Small intestine (tissue), 7 donors: Measurements from ENCODE around the gene UMODL1. TPM values are rescaled to one million over a fixed set of nuclear protein-coding genes. Genes with fewer than 3 reads are reported as not detected.
A peak's percentile ranks its signal among the peaks of the same experiment; 100 is the strongest.
"Not testable (repeated sequence)": the region's sequence is repeated elsewhere in the genome, so short reads cannot be mapped to it uniquely, and the experiment has no call there.

Experiments used
- DNase-seq, 2 donors: peaks; one replicate each; pipeline versions ENCODE4 v3.0.0 to v3.0.0-alpha.2; 2013
- FAIRE-seq: peaks from 2 replicates; lab custom pipeline; 2012; peaks lifted over from hg19 to GRCh38; lab: Jason Lieb, UNC
- H3K27ac ChIP-seq, 3 donors: one replicate each; pipeline ENCODE4 v1.5.1; 2013; ENCODE audit warnings: low read length in 2 of 3, mild to moderate bottlenecking in 2 of 3, control low read depth in 1 of 3, inconsistent platforms in 1 of 3, low read depth in 1 of 3, moderate library complexity in 1 of 3
- H3K27me3 ChIP-seq, 3 donors: one replicate each; pipeline ENCODE4 v1.6.1; 2013; ENCODE audit warnings: low read length in 3 of 3, inconsistent platforms in 1 of 3; ENCODE audit not compliant: control insufficient read depth in 3 of 3, insufficient read depth in 3 of 3
- H3K36me3 ChIP-seq, 3 donors: one replicate each; pipeline ENCODE4 v1.6.1; 2013; ENCODE audit warnings: low read length in 3 of 3, inconsistent platforms in 1 of 3, low read depth in 1 of 3, mild to moderate bottlenecking in 1 of 3, moderate library complexity in 1 of 3; ENCODE audit not compliant: control insufficient read depth in 3 of 3, insufficient read depth in 2 of 3
- H3K4me1 ChIP-seq, 3 donors: one replicate each; pipeline ENCODE4 v1.6.1; 2013; ENCODE audit warnings: low read length in 2 of 3, inconsistent platforms in 1 of 3, low read depth in 1 of 3, mild to moderate bottlenecking in 1 of 3, moderate library complexity in 1 of 3; ENCODE audit not compliant: control insufficient read depth in 3 of 3, insufficient read depth in 2 of 3
- H3K4me3 ChIP-seq, 3 donors: one replicate each; pipeline ENCODE4 v1.5.1; 2013; ENCODE audit warnings: low read length in 3 of 3, control low read depth in 1 of 3, inconsistent platforms in 1 of 3, low read depth in 1 of 3, mild to moderate bottlenecking in 1 of 3, moderate library complexity in 1 of 3
- H3K9me3 ChIP-seq, 2 donors: one replicate each; pipeline ENCODE4 v1.6.1; 2013; ENCODE audit warnings: low read depth in 1 of 2, low read length in 1 of 2; ENCODE audit not compliant: control insufficient read depth in 2 of 2, insufficient read depth in 1 of 2
- WGBS, 3 donors: extraction: QIAGEN DNeasy Blood & Tissue Kit; methylation state at CpG; one replicate each; pipeline ENCODE4 v1.1.7; 2013; 5-methylcytosine and 5-hydroxymethylcytosine counted together
- polyA plus RNA-seq, 4 donors: library from polyadenylated mRNA; stranded (reverse) in 3 of 4; unstranded in 1 of 4; fragments of 200-250 nt in 3 of 4; fragments of 120-200 nt in 1 of 4; gene quantifications; one replicate each; pipeline versions ENCODE4 v1.2.1 to v1.2.3, GENCODE V29; 2013
- donor health status: healthy with polysubstance abuse.
- donor health status: control.
- donor health status: control.
- donor health status: Bipolar disorder and iron deficiency.
- donor health status: healthy.

UMODL1 gene
- polyA plus RNA-seq, 4 donors = 0.43 to 0.67 (median 0.44) TPM; not detected in 1

DNA sequence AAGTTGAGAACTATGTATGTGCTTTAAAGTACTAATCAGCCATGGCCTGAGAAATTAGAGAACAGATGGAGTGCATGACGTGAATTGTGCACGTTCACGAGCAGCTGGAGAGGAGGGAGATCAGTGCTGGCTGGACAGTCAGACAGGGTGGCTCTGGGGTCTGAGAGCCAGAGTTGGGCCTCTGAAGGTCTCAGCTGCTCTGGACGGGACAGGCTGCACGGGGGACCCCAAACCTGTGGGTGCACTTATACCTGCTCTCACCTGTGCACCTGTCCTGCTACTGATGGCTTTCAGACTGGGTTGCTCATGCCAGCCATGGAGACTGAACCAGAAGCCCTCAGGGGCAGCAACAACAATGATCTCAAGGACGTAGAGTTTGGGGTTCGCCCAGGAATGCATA, 43.5 kb downstream of the UMODL1 start:
- Histone ChIP-seq H3K4me3 (no peak overlapping the region), H3K36me3 (no peaks in the 10 kb centered on the region), H3K9me3 (no peaks in the 10 kb centered on the region), H3K27ac (no peak overlapping the region), H3K4me1 (no peaks in the 10 kb centered on the region), H3K27me3 (no peaks in the 10 kb centered on the region)
- 87 to 94% (median 87%) methylated on average over 7 of the region's 7 CpGs for WGBS, 3 donors
- no peak for DNase-seq
- FAIRE-seq = no peak

DNA sequence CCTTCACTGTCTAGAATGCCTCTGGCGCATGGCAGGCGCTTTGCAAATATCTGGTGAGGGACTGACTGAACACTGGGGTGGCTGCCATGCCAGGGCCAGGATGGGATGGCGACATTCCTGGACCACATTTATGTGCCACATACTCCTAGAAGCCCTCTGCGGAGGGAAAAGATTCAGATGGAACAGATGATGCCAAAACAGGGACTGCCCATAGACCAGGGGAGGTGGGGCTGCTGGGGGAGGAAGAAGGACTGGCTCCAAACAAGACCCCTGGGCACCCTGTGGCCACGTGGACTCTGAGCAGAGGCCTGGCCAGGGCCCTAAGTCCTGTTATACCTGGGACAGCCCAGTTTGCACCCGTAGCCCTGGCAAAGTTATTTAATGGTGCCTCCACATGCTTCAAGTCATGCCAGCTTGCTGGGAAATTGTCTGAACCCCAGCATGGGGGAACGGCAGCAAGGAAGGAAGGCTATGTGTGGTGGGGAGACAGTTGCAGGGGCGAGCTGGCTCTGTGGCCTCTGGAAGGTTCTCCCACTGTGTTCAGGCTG, 44.1 kb downstream of the UMODL1 start:
- Histone ChIP-seq H3K36me3 (no peaks in the 10 kb centered on the region), H3K9me3 (no peaks in the 10 kb centered on the region), H3K4me3 (no peak overlapping the region), H3K4me1 (peaks cover 0 to under 1% (median 0%) of the 10 kb centered on the region in 3 donors), H3K27ac (no peak overlapping the region), H3K27me3 (no peaks in the 10 kb centered on the region)
- no peak for FAIRE-seq
- 84 to 89% (median 88%) methylated on average over 8 of the region's 8 CpGs for WGBS, 3 donors
- no peak for DNase-seq

DNA sequence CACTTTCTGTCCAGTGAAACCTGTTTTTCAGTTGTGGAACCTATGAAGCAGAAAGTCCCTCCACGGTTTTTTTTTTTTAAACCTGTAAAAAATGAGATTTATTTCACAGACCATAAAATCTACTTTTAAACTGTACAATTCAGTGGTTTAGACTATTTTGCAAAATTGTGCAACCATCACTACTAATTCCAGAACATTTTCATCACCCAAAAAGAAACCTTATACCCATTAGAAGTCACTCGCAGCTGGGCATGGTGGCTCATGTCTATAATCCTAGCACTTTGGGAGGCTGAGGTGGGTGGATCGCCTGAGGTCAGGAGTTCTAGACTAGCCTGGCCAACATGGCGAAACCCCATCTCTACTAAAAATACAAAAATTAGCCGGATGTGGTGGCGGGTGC, 45.4 kb downstream of the UMODL1 start:
- H3K9me3 ChIP-seq, DNase-seq, H3K4me3 ChIP-seq, H3K27ac ChIP-seq, FAIRE-seq, H3K36me3 ChIP-seq, H3K27me3 ChIP-seq, H3K4me1 ChIP-seq: not testable (repeated sequence)
- 74 to 87% (median 83%) methylated on average over 6 of the region's 6 CpGs for WGBS, 3 donors

DNA sequence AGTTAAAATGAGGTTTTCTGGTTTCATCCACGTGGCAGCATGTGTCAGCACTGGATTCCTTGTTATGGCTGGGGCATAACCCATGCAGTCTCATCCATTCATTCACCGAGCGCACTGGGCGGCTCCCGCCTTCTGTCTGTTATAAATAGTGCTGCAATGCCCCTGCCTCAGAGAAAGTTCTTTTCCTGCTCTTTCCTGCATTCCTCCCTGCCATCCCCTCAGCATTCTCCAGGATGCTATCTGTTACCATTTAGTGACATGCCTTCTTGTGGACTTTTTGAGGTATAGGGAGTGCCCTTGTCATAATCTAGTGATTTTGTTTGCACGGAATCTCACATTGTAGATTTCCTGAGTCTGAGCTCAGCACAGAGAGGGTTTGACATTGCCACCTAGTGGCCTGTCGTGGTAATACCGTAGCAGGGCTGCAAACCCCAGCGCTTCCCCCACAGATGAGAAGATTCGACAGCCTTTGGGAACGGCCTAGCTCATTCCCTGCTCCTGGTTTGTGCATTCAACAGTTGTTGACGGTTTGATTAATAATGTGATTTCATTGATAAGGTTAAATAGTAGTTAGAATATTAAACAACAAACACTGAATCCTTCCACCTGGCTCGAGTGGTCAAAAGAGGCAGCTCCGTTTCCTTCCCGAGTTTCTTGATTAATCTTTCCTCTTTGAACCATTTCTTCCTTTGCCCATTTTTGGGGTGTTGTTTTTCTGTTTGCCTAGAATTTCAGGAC, 46.3 kb downstream of the UMODL1 start:
- Histone ChIP-seq H3K27me3 (no peaks in the 10 kb centered on the region), H3K9me3 (no peaks in the 10 kb centered on the region), H3K4me1 (peaks cover 0 to 15% (median 0%) of the 10 kb centered on the region in 3 donors), H3K36me3 (no peaks in the 10 kb centered on the region), H3K27ac (no peak overlapping the region), H3K4me3 (no peak overlapping the region)
- WGBS, 3 donors = 17 to 21% (median 20%) methylated on average over 15 of the region's 15 CpGs
- peak; percentile 77 to 90 for DNase-seq
- FAIRE-seq = no peak

DNA sequence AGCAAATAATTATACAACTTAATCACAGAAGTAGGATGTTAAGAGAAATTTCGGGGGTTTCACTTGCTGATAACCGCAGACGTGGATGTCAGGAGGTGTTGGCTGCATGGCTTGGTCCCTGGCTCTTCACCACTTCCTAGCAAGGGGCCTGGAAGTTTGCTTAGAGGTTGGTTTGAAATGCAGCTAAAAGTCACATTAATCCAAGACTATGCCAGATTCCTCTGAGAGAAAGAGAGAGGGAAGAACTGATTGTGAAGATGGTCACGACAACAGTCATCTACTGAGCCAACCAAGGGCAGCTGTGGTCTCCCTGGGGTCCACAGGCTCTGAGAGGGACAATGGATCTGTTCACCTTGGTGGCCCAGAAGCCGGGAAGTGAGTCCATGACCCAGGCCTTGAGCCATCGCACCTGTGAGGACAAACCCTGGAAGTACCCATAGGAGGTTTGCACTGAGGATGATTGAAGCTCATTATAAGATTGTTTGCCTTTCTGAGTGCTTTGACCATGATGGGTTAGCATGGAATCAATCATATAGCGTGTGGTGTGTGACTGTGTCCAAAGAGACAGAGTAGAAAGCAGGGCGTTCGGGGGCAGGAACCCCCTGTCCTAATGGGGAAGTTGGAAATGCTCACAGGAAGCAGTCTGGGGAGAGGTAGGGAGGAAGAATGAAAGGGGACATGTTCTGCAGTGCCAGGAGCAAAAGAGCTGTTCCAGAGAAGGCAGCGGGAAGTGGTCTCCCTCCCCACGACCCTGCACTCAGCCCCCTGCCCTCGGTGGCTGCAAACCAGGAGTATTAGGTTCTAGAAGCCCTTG, 47.1 kb downstream of the UMODL1 start:
- DNase-seq (no peak), FAIRE-seq (no peak)
- WGBS, 3 donors = 67 to 86% (median 70%) methylated on average over 12 of the region's 12 CpGs

DNA sequence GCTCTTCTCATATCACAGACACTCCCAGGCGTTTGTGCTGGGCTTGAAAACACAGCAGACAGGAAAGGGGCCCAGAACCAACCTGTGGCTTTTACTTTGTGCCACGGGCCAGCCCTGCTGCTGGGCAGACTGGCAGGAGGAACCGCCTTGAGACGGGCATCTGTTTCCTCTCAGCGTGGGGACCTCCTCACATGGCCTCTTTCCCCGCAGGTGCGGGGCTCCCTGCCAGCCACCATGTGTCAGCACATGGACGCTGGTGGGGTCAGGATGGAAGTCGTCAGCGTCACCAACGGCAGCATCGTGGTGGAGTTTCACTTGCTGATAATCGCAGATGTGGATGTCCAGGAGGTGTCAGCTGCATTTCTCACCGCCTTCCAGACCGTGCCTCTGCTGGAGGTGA, 47.8 kb downstream of the UMODL1 start:
- peaks cover 0 to 17% (median 0%) of the 10 kb centered on the region in 3 donors for H3K4me1 ChIP-seq
- FAIRE-seq (no peak), DNase-seq (no peak)
- H3K27ac ChIP-seq = no peak overlapping the region
- H3K36me3 ChIP-seq = no peaks in the 10 kb centered on the region
- no peak overlapping the region for H3K4me3 ChIP-seq
- no peaks in the 10 kb centered on the region for H3K27me3 ChIP-seq
- H3K9me3 ChIP-seq = no peaks in the 10 kb centered on the region
- 43 to 59% (median 59%) methylated on average over 15 of the region's 15 CpGs for WGBS, 3 donors

More for the DNA sequence above, 47.1 kb downstream of the UMODL1 start:
- no peak overlapping the region for H3K27ac ChIP-seq
- H3K27me3 ChIP-seq = no peaks in the 10 kb centered on the region
- no peaks in the 10 kb centered on the region for H3K9me3 ChIP-seq
- peaks cover 0 to 17% (median 0%) of the 10 kb centered on the region in 3 donors for H3K4me1 ChIP-seq
- H3K4me3 ChIP-seq = no peak overlapping the region
- H3K36me3 ChIP-seq = no peaks in the 10 kb centered on the region

DNA sequence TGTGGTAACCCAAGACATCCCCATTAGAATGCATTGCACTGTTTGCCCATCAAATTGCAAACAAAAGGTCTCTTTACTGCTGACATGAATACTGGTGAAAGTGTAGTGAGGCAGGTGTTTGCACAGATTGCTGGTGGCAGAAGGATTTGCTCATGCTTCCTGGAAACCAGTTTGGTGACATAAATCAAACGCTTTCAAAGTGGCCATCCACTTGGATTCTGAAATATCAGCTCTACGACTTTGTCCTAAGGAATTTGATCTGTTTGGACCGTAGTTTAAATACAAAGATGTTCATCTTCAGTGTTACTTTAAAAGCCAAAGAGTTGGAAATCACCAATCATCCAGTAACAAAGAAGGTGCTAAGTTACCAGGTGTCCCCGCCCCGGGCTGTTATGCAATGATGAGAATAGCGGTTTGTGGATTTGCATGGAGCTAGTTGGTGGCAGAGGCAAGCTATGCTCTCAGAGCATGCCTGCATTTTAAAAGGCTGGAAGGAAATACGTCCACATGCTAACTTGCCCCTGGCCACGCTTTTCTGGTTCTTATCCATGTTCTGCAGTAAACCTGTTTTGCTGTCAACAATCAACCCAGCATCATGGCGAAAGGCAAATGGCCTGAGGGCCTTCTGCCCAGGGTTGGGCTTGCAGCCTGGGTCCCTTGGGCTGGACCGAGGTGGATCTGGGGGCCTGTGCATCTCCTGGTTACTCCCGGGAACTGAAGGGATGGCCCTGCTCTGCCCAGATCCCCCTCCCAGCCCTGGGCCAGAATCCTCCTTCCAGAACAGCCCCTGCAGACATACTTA, 49.2 kb downstream of the UMODL1 start:
- Histone ChIP-seq H3K27me3 (no peaks in the 10 kb centered on the region), H3K4me3 (no peak overlapping the region)

More for the DNA sequence above, 49.2 kb downstream of the UMODL1 start:
- no peak overlapping the region for H3K27ac ChIP-seq
- H3K36me3 ChIP-seq = no peaks in the 10 kb centered on the region
- H3K9me3 ChIP-seq = no peaks in the 10 kb centered on the region
- peaks cover 0 to 17% (median 0%) of the 10 kb centered on the region in 3 donors for H3K4me1 ChIP-seq
- WGBS, 3 donors = 23 to 57% (median 34%) methylated on average over 11 of the region's 11 CpGs
- no peak for FAIRE-seq
- peak; percentile 37 to 58 for DNase-seq
